LNCaP clone FGC (cell line): ENCODE measurements around the gene TMEM179B.

Source experiments
- DNase-seq: peaks from one replicate; pipeline ENCODE4 v3.0.0-alpha.2; 2011; ENCODE audit warnings: low read depth
- H3K4me3 ChIP-seq: 2 replicates; pipeline ENCODE4 v1.5.1; 2011; ENCODE audit warnings: mild to moderate bottlenecking, low read depth, low read length, control low read depth
- TF ChIP-seq, protein P1 (sequence below): IDR thresholded peaks from 2 replicates; pipeline ENCODE4 v1.5.1; 2012; ENCODE audit warnings: mild to moderate bottlenecking; ENCODE audit not compliant: control insufficient read depth, insufficient read depth; ENCODE audit errors: extremely low read depth

Gene TMEM179B

DNA sequence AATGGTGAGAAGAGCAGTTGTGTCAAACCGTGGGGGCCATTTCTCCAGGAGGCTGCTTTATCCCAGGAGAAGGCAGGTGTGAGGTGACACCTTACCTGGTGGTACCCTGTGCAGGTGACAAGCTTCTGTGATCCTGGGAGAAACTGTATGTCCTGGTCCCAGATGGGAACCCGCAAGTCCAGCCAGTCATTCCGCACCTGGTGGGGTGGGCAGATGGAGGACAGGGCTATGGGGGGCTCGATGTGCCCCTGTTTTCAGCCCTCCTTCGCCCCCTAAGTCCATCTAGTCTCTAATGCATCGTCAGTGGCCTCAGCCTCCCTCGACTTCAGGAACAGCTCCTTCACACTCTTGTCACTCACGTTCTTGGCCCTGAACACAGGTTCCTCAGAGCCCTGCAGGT lies 48.1 kb downstream of the TMEM179B start:
- TF ChIP-seq, protein P1, sequence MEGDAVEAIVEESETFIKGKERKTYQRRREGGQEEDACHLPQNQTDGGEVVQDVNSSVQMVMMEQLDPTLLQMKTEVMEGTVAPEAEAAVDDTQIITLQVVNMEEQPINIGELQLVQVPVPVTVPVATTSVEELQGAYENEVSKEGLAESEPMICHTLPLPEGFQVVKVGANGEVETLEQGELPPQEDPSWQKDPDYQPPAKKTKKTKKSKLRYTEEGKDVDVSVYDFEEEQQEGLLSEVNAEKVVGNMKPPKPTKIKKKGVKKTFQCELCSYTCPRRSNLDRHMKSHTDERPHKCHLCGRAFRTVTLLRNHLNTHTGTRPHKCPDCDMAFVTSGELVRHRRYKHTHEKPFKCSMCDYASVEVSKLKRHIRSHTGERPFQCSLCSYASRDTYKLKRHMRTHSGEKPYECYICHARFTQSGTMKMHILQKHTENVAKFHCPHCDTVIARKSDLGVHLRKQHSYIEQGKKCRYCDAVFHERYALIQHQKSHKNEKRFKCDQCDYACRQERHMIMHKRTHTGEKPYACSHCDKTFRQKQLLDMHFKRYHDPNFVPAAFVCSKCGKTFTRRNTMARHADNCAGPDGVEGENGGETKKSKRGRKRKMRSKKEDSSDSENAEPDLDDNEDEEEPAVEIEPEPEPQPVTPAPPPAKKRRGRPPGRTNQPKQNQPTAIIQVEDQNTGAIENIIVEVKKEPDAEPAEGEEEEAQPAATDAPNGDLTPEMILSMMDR = no peak
- no peak for DNase-seq
- H3K4me3 ChIP-seq = no peak overlapping the region

DNA sequence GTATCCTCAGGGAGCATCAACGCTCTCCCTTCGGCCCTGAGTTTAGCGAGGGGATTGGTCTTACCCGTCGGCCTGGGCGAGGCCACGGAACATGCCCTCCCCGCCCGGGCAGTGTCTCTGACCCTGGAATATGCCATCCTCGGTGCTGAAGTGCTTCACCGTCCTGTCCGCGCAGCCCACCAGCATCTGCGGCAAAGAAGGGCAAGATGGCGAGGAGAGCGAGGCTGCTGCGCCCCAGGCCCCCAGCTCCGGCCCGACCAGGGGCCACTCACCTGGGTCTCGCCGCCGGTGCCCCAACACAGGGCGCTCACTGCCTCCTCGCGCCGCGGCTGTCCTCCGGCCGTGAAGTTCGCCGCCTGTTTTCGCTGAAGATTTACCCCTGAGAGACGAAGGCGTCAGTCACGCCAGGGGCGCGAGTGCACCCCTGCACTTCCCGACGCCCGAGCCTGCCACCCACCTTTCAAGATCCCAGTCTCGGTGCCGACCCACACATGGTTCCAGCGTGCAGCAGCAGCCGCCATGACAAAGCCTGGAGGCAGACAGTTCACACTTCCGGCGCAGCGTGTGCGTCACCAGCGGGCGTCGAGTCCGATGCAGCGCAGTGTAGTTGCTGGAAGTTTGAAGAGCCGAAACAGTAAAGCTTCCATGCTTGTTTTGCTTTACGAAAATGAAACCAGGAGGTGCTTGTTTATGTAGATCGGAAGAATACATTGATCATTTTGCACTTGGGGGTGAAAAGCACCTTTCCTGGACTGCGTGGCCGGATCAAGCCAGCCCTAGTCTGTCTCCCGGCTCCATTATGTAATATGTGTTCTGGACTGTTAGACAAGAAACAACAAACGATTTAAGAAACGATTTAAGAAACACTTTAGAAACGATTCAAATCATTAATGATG lies 52.1 kb downstream of the TMEM179B start, which contains the start of gene WDR74:
WDR74 (minus strand) TSS at position 541 of the 896 bp plus-strand sequence; CDS start at position 521, 20 bp downstream.
- DNase-seq = peak; percentile 80
- H3K4me3 ChIP-seq = peak within 1 kb of the TSS; percentile 92
- TF ChIP-seq, protein P1 = no peak
